Activated CD4-positive, CD25-positive, alpha-beta regulatory T cell treated with anti-CD3 and anti-CD28 coated beads, Interleukin-2, amount 50 U/mL, for 24 hours (primary cell): ENCODE data around the gene TTLL8.

Experiments used
- ATAC-seq, 2 donors: fragments of 150-1000 bp; cut with Tn5 transposase; one replicate each; pipeline ENCODE4 v1.10.0; 2021; ENCODE audit warnings: mild to moderate bottlenecking in 1 of 2, moderate library complexity in 1 of 2

Gene TTLL8

GRCh38 chr22:50082961-50083461 lies 24.9 kb upstream of the TTLL8 start:
- no peak for ATAC-seq

GRCh38 chr22:50082197-50082715 lies 24.2 kb upstream of the TTLL8 start:
- no peak for ATAC-seq

- ATAC-seq = no peak
Observed at GRCh38 chr22:50081426-50082196, 23.5 kb upstream of the TTLL8 start.

- no peak for ATAC-seq
Observed at GRCh38 chr22:50080077-50080465, 22.0 kb upstream of the TTLL8 start.

- no peak for ATAC-seq
Observed at GRCh38 chr22:50078761-50079160, 20.7 kb upstream of the TTLL8 start.

- ATAC-seq = no peak
Observed at GRCh38 chr22:50078246-50078645, 20.1 kb upstream of the TTLL8 start.

GRCh38 chr22:50076646-50077535 lies 18.8 kb upstream of the TTLL8 start:
- ATAC-seq = no peak

- ATAC-seq = no peak
Observed at GRCh38 chr22:50074551-50075530, 16.7 kb upstream of the TTLL8 start.

- ATAC-seq = no peak
Observed at GRCh38 chr22:50074056-50074455, 16.0 kb upstream of the TTLL8 start.

GRCh38 chr22:50072714-50073538 lies 14.8 kb upstream of the TTLL8 start:
- ATAC-seq = no peak

- no peak for ATAC-seq
Observed at GRCh38 chr22:50072167-50072555, 14.1 kb upstream of the TTLL8 start.

GRCh38 chr22:50071432-50072166 lies 13.5 kb upstream of the TTLL8 start:
- ATAC-seq = no peak

- ATAC-seq = no peak
Observed at GRCh38 chr22:50070366-50070765, 12.3 kb upstream of the TTLL8 start.

- no peak for ATAC-seq
Observed at GRCh38 chr22:50068096-50068495, 10.0 kb upstream of the TTLL8 start.

- ATAC-seq = no peak
Observed at GRCh38 chr22:50067244-50067643, 9.1 kb upstream of the TTLL8 start.

GRCh38 chr22:50064453-50064852 lies 6.4 kb upstream of the TTLL8 start:
- ATAC-seq = no peak

- no peak for ATAC-seq
Observed at GRCh38 chr22:50063589-50064393, 5.7 kb upstream of the TTLL8 start.

- no peak for ATAC-seq
Observed at GRCh38 chr22:50062509-50063135, 4.5 kb upstream of the TTLL8 start.

GRCh38 chr22:50061824-50062355 lies 3.8 kb upstream of the TTLL8 start:
- no peak for ATAC-seq
